Measurements from ENCODE around the gene OSBPL2.

The OSBPL2 gene

GRCh38 chr20:62208061-62208794 is 30.1 kb upstream of the OSBPL2 start:
- DNase-seq, result no peak

GRCh38 chr20:62208795-62209755 is 29.2 kb upstream of the OSBPL2 start:
- no peak for DNase-seq

GRCh38 chr20:62209850-62210495 is 28.3 kb upstream of the OSBPL2 start:
- DNase-seq, result no peak

DNA sequence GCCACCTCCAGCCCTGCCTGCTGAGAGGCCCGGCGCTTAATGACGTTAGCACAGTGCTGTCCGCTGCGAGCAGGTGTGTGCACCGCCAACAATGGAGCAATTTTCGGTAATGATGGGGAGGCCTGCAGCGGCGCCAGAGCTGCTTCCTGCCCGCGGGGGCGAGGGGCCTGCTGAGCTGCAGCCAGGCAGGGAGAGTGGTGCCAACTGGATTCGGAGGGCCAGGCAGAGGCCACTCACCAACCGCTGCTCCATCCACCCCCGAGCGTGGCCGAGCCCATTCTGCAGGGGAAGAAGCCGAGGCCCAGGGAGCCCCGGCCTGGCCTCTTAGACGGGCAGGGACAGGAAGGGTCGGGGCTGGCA is 27.8 kb upstream of the OSBPL2 start:
- DNase-seq, result no peak

- no peak for DNase-seq
Measured at GRCh38 chr20:62211216-62211615, 27.1 kb upstream of the OSBPL2 start.

- no peak for DNase-seq
Measured at GRCh38 chr20:62211769-62212288, 26.5 kb upstream of the OSBPL2 start.

DNA sequence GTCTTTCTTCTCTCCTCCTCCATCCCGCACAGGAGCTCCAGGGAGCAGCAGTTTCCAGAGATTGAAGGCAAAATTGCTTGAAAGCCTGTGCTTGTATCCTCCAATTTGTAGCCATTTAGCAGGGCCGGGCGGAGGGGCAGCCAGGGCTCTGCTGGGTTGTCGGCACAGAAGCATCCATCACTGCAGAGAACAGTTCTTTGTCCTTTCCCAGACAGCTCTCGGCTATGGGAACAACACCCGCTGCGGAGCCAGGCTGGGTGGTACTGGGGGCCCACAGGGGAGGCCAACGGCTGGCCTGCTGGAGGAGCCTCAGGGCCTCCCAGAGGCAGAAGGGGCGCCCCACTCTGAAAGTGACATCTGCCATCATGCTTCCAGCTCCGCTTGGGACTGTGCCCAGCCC is 26.0 kb upstream of the OSBPL2 start:
- no peak for DNase-seq

DNA sequence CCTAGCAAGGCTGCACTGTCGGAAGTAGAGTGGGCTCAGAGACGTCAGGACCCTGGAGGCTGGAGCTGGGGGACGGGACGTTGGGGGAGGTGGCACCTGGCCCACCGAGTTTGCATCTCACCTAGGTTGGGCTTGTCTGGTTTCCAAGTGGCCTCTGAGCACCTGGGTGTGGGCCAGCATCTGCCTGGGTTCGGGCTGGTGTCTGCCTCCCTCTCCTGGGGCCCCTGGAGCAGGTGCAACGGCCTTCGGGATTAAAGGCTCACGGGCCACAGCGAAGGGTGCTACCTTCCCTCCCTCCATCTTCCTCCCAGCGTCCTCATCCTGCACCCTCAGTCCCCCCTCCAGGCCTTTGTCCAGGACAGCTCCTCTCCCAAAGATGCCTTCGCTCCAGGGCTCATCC is 24.3 kb upstream of the OSBPL2 start:
- no peak for DNase-seq

GRCh38 chr20:62215020-62215990 is 23.0 kb upstream of the OSBPL2 start:
- DNase-seq, result no peak

- no peak for DNase-seq
Measured at GRCh38 chr20:62215991-62216635, 22.2 kb upstream of the OSBPL2 start.

- DNase-seq, result no peak
Measured at GRCh38 chr20:62216636-62217566, 21.4 kb upstream of the OSBPL2 start.

GRCh38 chr20:62217913-62218773 is 20.2 kb upstream of the OSBPL2 start:
- no peak for DNase-seq

GRCh38 chr20:62219101-62219991 is 19.0 kb upstream of the OSBPL2 start:
- no peak for DNase-seq

- DNase-seq, result peak; percentile 12
Measured at GRCh38 chr20:62219992-62220665, 18.2 kb upstream of the OSBPL2 start, which contains the start of gene HRH3. Gene HRH3, minus strand, starts transcription at chr20:62220278. Its CDS starts 308 bp downstream, at chr20:62219970.

- no peak for DNase-seq
Measured at GRCh38 chr20:62220666-62221568, 17.4 kb upstream of the OSBPL2 start.

- DNase-seq, result no peak
Measured at GRCh38 chr20:62222266-62222850, 16.0 kb upstream of the OSBPL2 start.
